SK-N-SH (cell line): ENCODE data around the gene BTBD9.

Source experiments
- CHD2 ChIP-seq: fragments of 150-350 bp; IDR thresholded peaks from 2 replicates; pipeline ENCODE4 v1.6.1; 2018; ENCODE audit warnings: low read length; ENCODE audit not compliant: partially characterized antibody
- JUND ChIP-seq: IDR thresholded peaks from 2 replicates; pipeline ENCODE4 v1.4.0; 2012
- TF ChIP-seq, protein P1 (sequence below): IDR thresholded peaks from 2 replicates; pipeline ENCODE4 v1.6.1; 2012; ENCODE audit warnings: mild to moderate bottlenecking, low read depth, low read length, moderate library complexity
- TF ChIP-seq, protein P2 (sequence below): fragments of 200-600 bp; sonication (generic); IDR thresholded peaks from 2 replicates; pipeline ENCODE4 v1.6.1; 2017; ENCODE audit warnings: antibody characterized with exemption, mild to moderate bottlenecking, moderate library complexity

DNA sequence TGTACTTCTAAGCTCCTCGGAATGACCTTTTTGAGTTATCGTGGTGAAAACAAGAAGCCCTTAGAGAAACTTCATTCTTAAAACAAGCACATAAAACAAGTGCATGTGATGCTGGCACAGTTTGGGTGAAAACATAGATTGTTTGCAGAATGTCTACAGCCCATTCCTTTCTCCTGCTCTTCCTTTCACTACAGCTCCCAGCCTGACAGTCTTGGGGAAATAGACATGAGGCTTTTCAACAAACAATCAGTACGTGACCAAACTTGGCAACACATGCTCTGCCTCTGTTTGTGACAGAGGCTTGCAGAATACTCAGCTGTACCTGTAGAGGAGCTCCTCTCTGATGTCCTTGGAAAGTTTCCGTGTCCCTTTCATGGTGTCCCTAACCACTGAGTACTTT lies 498.6 kb downstream of the BTBD9 start:
- TF ChIP-seq CHD2 (no peak), JUND (no peak)
- TF ChIP-seq, protein P1, sequence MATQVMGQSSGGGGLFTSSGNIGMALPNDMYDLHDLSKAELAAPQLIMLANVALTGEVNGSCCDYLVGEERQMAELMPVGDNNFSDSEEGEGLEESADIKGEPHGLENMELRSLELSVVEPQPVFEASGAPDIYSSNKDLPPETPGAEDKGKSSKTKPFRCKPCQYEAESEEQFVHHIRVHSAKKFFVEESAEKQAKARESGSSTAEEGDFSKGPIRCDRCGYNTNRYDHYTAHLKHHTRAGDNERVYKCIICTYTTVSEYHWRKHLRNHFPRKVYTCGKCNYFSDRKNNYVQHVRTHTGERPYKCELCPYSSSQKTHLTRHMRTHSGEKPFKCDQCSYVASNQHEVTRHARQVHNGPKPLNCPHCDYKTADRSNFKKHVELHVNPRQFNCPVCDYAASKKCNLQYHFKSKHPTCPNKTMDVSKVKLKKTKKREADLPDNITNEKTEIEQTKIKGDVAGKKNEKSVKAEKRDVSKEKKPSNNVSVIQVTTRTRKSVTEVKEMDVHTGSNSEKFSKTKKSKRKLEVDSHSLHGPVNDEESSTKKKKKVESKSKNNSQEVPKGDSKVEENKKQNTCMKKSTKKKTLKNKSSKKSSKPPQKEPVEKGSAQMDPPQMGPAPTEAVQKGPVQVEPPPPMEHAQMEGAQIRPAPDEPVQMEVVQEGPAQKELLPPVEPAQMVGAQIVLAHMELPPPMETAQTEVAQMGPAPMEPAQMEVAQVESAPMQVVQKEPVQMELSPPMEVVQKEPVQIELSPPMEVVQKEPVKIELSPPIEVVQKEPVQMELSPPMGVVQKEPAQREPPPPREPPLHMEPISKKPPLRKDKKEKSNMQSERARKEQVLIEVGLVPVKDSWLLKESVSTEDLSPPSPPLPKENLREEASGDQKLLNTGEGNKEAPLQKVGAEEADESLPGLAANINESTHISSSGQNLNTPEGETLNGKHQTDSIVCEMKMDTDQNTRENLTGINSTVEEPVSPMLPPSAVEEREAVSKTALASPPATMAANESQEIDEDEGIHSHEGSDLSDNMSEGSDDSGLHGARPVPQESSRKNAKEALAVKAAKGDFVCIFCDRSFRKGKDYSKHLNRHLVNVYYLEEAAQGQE: no peak
- TF ChIP-seq, protein P2, sequence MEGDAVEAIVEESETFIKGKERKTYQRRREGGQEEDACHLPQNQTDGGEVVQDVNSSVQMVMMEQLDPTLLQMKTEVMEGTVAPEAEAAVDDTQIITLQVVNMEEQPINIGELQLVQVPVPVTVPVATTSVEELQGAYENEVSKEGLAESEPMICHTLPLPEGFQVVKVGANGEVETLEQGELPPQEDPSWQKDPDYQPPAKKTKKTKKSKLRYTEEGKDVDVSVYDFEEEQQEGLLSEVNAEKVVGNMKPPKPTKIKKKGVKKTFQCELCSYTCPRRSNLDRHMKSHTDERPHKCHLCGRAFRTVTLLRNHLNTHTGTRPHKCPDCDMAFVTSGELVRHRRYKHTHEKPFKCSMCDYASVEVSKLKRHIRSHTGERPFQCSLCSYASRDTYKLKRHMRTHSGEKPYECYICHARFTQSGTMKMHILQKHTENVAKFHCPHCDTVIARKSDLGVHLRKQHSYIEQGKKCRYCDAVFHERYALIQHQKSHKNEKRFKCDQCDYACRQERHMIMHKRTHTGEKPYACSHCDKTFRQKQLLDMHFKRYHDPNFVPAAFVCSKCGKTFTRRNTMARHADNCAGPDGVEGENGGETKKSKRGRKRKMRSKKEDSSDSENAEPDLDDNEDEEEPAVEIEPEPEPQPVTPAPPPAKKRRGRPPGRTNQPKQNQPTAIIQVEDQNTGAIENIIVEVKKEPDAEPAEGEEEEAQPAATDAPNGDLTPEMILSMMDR: no peak
